ENCODE measurements around the gene SEC23B.

GRCh38 chr20:18496042-18496441 lies 11.7 kb upstream of the SEC23B start:
- TF ChIP-seq NR2C2 (CRISPR knock-in tag; IDR thresholded peaks at IDR 0.05; ENCODE audit: borderline replicate concordance) (no peak), POLR2A (IDR thresholded peaks at IDR 0.05; ENCODE audit: insufficient read depth in 1 of 2, low read depth in 2 of 2, low read length in 2 of 2) (no peak), TCF12 (IDR thresholded peaks at IDR 0.05) (no peak), TCF12 (CRISPR knock-in tag; IDR thresholded peaks at IDR 0.05) (no peak), EP300 (IDR thresholded peaks at IDR 0.05; ENCODE audit: low read depth in 2 of 2, low read length in 2 of 2) (no peak), EP300 (CRISPR knock-in tag; IDR thresholded peaks at IDR 0.05; ENCODE audit: borderline replicate concordance) (no peak), MLX (CRISPR knock-in tag; IDR thresholded peaks at IDR 0.05) (no peak), CHD2 (IDR thresholded peaks at IDR 0.05; ENCODE audit: low read depth, low read length) (no peak), CCAR2 (optimal IDR thresholded peaks at IDR 0.05; ENCODE audit: low read depth, low read length) (no peak), AKNA (CRISPR knock-in tag; IDR thresholded peaks at IDR 0.05; ENCODE audit: borderline replicate concordance) (no peak), PCBP2 (optimal IDR thresholded peaks at IDR 0.05; ENCODE audit: low read depth, low read length, poor library complexity, severe bottlenecking) (no peak), ELF1 (CRISPR knock-in tag; IDR thresholded peaks at IDR 0.05) (no peak)
- TF ChIP-seq, protein P1, sequence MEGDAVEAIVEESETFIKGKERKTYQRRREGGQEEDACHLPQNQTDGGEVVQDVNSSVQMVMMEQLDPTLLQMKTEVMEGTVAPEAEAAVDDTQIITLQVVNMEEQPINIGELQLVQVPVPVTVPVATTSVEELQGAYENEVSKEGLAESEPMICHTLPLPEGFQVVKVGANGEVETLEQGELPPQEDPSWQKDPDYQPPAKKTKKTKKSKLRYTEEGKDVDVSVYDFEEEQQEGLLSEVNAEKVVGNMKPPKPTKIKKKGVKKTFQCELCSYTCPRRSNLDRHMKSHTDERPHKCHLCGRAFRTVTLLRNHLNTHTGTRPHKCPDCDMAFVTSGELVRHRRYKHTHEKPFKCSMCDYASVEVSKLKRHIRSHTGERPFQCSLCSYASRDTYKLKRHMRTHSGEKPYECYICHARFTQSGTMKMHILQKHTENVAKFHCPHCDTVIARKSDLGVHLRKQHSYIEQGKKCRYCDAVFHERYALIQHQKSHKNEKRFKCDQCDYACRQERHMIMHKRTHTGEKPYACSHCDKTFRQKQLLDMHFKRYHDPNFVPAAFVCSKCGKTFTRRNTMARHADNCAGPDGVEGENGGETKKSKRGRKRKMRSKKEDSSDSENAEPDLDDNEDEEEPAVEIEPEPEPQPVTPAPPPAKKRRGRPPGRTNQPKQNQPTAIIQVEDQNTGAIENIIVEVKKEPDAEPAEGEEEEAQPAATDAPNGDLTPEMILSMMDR (CRISPR knock-in tag; IDR thresholded peaks at IDR 0.05) = no peak
